ENCODE results near the gene DIP2C.

DIP2C gene

DNA sequence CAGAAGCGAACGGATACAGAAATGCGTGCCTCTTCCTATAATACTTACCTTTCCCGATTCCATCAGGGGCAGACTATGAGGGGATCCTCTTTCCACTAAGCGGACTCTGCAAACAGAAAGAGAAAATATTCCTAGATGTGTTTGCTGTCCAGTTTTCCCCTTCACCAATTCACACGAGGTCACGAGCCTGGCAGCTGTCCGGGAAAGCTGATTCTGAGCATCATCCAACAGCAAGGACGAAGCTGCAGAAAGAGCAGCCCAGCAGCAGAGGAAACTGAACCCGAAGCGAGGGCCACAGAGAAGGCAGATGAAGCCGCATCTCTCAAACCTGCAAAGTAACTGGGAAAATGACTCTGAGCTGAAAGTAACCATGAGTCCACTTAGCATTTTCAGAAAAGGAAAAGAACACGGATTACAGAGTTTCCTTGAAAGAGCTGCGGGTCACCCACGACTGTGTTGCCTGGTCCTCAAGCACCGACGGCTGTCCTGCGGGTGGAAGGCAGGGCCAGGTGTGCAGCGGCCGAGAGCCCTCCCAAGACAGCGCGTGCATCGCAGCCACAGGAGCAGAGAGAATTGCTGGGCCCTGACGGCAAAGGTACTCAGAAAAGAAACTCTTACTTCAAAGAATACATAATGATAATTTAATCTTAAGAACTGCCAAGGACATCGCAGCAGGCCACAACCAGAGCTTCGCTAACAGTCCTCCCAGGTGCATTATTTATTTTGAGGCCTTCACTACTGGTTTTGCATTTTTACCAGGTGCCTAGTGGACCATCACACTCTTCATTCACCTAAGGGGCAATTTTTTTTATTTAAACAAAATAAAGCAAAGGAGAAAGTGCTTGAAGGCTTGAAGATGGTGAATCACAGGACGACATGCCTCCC, 400.9 kb downstream of the DIP2C start:
- TF ChIP-seq, protein P1, sequence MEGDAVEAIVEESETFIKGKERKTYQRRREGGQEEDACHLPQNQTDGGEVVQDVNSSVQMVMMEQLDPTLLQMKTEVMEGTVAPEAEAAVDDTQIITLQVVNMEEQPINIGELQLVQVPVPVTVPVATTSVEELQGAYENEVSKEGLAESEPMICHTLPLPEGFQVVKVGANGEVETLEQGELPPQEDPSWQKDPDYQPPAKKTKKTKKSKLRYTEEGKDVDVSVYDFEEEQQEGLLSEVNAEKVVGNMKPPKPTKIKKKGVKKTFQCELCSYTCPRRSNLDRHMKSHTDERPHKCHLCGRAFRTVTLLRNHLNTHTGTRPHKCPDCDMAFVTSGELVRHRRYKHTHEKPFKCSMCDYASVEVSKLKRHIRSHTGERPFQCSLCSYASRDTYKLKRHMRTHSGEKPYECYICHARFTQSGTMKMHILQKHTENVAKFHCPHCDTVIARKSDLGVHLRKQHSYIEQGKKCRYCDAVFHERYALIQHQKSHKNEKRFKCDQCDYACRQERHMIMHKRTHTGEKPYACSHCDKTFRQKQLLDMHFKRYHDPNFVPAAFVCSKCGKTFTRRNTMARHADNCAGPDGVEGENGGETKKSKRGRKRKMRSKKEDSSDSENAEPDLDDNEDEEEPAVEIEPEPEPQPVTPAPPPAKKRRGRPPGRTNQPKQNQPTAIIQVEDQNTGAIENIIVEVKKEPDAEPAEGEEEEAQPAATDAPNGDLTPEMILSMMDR (IDR thresholded peaks at IDR 0.05), result no peak

DNA sequence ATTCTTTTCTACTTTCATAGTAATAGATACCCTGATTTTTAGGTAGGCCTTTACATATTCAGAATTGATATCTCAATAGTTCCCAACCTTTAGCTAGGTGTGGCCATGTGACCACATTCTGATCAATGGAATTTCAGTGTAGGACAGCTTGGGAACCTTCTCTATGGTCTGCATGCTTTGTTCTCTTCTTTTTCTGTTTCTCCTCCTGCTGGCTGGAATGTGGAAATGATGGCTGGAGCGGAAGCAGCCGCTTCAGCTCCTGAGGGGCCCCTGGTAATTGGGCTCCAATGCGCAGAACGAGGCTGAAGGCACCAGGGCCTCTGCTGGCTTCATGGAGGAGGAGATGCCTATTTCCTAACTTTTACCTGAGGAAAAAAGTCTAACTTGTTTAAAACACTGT, 401.7 kb downstream of the DIP2C start:
- TF ChIP-seq, protein P1 (IDR thresholded peaks at IDR 0.05), result no peak

GRCh38 chr10:287026-287709, 402.3 kb downstream of the DIP2C start:
- TF ChIP-seq, protein P1 (IDR thresholded peaks at IDR 0.05), result no peak

DNA sequence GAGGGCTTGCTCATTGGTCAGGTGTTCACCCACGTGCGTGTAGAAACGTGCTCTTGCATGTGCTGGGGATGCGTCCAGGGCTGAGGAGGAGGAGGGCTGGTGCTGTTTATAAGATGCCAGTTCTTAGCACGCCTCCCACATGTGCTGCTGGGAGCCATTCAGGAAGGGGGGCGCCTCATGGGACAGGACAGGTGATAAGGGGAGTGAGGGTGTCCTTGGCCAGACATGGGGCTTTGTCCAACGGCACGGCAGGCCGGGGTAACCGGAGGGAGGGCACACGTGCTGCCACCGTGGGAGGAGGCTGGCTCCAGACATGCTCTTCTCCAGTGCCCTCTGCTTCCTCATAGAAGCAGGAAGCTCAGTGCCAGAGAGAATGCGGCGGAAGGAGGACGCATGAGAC, 404.3 kb downstream of the DIP2C start:
- TF ChIP-seq, protein P1 (IDR thresholded peaks at IDR 0.05), result no peak

GRCh38 chr10:283916-284356, 405.5 kb downstream of the DIP2C start:
- TF ChIP-seq, protein P1 (IDR thresholded peaks at IDR 0.05), result no peak

DNA sequence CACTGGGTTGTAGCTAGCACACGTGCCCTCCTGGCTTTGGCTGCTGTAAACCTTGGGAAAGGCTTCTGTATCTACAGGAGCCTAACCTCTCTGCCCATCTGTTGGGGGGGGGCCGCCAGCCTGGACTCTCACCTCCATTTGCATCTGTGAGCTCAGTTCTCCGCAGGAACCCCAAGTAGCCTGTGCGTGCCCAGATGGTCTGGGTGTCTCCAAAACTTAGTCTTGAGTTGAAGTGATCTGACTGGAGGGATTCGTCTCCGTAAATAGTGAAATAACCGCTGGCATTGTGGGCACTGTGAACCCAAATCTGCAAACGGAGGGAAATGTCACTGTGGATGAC, 406.4 kb downstream of the DIP2C start:
- TF ChIP-seq, protein P1 (IDR thresholded peaks at IDR 0.05), result no peak

DNA sequence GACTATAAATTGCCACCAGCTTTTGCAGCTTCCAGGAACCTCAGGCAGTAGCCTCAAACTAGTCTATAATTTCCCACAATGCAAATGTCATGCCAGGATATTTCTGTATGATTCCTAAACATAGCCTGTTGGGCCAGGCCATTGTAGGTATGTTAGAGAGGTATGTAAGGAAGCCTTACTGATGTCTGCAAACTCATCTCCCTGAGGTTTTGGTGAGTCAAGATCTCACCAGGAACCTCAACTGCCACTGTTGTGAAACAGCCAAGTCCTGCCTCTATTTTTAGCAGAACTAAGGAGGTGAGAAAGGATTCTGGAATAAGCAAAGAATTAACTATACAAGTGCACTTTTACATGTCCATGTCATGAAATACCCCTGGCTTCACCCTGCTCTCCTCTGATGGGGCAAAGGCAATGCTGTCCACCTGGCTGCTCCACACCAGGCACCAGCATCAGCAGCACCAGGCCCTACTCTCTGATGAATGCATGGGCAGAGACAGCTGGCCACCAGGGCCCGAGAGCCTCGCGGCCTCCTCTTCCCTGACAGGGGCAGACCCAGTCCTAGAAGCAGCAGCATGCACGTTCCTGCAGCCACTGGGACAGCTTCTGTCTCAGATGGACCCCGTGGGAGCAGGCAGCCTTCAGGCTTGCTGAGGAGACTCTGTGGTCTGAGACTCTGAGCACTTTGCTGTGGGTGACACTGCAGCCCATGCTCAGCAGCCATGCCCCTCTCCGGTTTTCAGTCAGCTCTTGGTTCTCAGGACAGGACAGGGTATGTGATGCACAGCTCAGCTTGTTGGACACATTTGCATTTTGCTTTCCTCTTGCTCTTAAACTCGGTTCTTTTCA, 407.0 kb downstream of the DIP2C start:
- TF ChIP-seq, protein P1 (IDR thresholded peaks at IDR 0.05), result no peak

All from LNCAP (cell line).